H1 (cell line): ENCODE results near the gene SAA1. TPM values are rescaled to one million over a fixed set of nuclear protein-coding genes. Genes with fewer than 3 reads are reported as not detected.

Experiments
- ASH2L ChIP-seq: fragments of 200-600, 300-600 bp; sonication (generic); IDR thresholded peaks from one replicate; pipeline ENCODE4 v1.7.1; 2017; ENCODE audit warnings: low read length
- BCL11A ChIP-seq, 2 experiments: IDR thresholded peaks; one replicate each; pipeline ENCODE4 v1.6.1; 2011; ENCODE audit warnings: low read depth in 2 of 2, low read length in 2 of 2, mild to moderate bottlenecking in 2 of 2
- CHD7 ChIP-seq: fragments of 300-600 bp; sonication (generic); IDR thresholded peaks from 2 replicates; pipeline ENCODE4 v1.7.1; 2012; ENCODE audit warnings: low read length, moderate library complexity, mild to moderate bottlenecking, inconsistent platforms; ENCODE audit not compliant: insufficient replicate concordance
- EZH2 ChIP-seq: fragments of 200-600 bp; sonication (generic); IDR thresholded peaks from 2 replicates; pipeline ENCODE4 v1.7.1; 2012; ENCODE audit warnings: low read depth, mild to moderate bottlenecking, moderate library complexity, low read length, inconsistent platforms; ENCODE audit not compliant: severe bottlenecking
- POLR2AphosphoS5 ChIP-seq: IDR thresholded peaks from 2 replicates; pipeline ENCODE4 v1.6.1; 2011; ENCODE audit warnings: low read depth, low read length
- USF2 ChIP-seq: IDR thresholded peaks from 2 replicates; pipeline ENCODE4 v1.6.1; 2011; ENCODE audit warnings: low read length, improper control_type of control experiment
- polyA plus RNA-seq, 7 experiments: library from polyadenylated mRNA; depleted of rRNA in 3 of 7; stranded (reverse) in 5 of 7; unstranded in 2 of 7; fragments of >200 nt in 5 of 7; fragments of 200-250 nt in 2 of 7; gene quantifications; 1 replicate in 5 of 7; 2 replicates in 1 of 7; 4 replicates in 1 of 7; pipeline versions ENCODE4 v1.2.1 to v1.2.3, GENCODE V29; 2011 to 2013; ENCODE audit warnings: missing spikeins in 2 of 7, mixed read lengths in 2 of 7
- total RNA-seq: library from RNA; stranded (reverse); fragmentation: NEBNext Ultra II Directional; extraction: Animal tissue kit (Norgen Biotek cat#: 25700); gene quantifications from 2 replicates; pipeline ENCODE4 v1.2.1, GENCODE V29; 2021
- TF ChIP-seq, protein P1 (sequence below): IDR thresholded peaks from 2 replicates; pipeline ENCODE4 v1.6.1; 2012; ENCODE audit warnings: inconsistent platforms

Gene SAA1
- total and polyA plus RNA-seq, 2 of the 8 experiments (the other 6 are each of a cell fraction or from before 2014, with no cell fraction given), result 0.41 TPM; not detected in 1

- TF ChIP-seq CHD7 (no peak), EZH2 (no peak), USF2 (no peak), BCL11A (IDR thresholded peaks at IDR 0.05; ENCODE audit: low read depth in 2 of 2, low read length in 2 of 2) (no peak), ASH2L (no peak), POLR2AphosphoS5 (no peak)
- TF ChIP-seq, protein P1, sequence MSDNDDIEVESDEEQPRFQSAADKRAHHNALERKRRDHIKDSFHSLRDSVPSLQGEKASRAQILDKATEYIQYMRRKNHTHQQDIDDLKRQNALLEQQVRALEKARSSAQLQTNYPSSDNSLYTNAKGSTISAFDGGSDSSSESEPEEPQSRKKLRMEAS, result no peak
Measured at GRCh38 chr11:18235394-18236334, 30.4 kb upstream of the SAA1 start (continued).
